ENCODE data around the gene U2AF2.

The U2AF2 gene

GRCh38 chr19:55720214-55720746 is 65.4 kb downstream of the U2AF2 start:
- no peak for DNase-seq

DNA sequence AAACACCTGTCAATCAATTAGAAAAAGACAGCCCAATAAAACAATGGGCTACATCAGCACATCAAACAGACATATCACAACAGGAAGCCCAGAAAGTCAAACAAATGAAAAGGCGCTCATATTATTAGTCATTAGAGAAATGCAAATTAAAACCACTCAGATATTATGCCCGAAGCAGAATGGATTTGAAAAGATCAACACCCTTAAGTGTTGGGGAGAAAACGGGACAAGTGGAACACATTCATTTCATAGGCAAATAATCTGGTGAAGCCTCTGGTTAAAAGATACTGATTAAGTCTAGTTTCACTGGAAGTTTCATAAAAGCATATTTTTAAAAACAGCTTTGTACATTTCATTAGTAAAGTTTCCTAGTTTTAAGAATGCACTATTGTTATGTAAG is 66.0 kb downstream of the U2AF2 start:
- DNase-seq: no peak

GRCh38 chr19:55723491-55723890 is 68.7 kb downstream of the U2AF2 start:
- DNase-seq: no peak

Data from activated CD4-positive, alpha-beta T cell treated with anti-CD3 and anti-CD28 coated beads for 48 hours (primary cell).